ENCODE results near the gene CGRRF1. TPM values are rescaled to one million over a fixed set of nuclear protein-coding genes. Genes with fewer than 3 reads are reported as not detected.

Gene CGRRF1
- total and polyA plus RNA-seq, 2 experiments from 2014 or later, result 15.0 to 27.1 TPM

- TF ChIP-seq EZH2phosphoT487 (IDR thresholded peaks at IDR 0.05; ENCODE audit: insufficient read depth, low read depth), result no peak
- TF ChIP-seq EZH2 (IDR thresholded peaks at IDR 0.05; ENCODE audit: insufficient read depth, poor library complexity, severe bottlenecking), result no peak
- in situ Hi-C loops (cut with MboI), result no loop called here
- Histone ChIP-seq H3K4me3 (no peak overlapping the region), H3K9ac (no peak overlapping the region), H3K4me2 (ENCODE audit: unreplicated experiment) (no peak overlapping the region), H3K9me2 (ENCODE audit: insufficient read depth) (no peaks in the 10 kb centered on the region), H2AFZ (no peak overlapping the region), H3K27me3 (replicated peaks; ENCODE audit: insufficient read depth) (no peaks in the 10 kb centered on the region), H3F3A (ENCODE audit: insufficient read depth) (peaks cover 22% of the 10 kb centered on the region), H3K4me1 (ENCODE audit: insufficient read depth) (peaks cover 21% of the 10 kb centered on the region), H3K36me3 (ENCODE audit: low read depth) (peaks cover 8% of the 10 kb centered on the region; the same call in 1 of the 2 replicates), H4K20me1 (ENCODE audit: insufficient read depth) (peaks cover 13% of the 10 kb centered on the region; the same call in 1 of the 2 replicates), H3K27ac (no peak overlapping the region), H3K79me2 (ENCODE audit: insufficient read depth) (peaks cover 99% of the 10 kb centered on the region), H3K9me3 (ENCODE audit: low read depth) (no peaks in the 10 kb centered on the region)
- DNase-seq, result no peak
- WGBS, 2 experiments (ENCODE audit: low coverage in 1 of 2, low lambda C conversion rate in 2 of 2, missing lambda C conversion rate in 2 of 2), result 96 to 98% methylated on average over 3 of the region's 3 CpGs
Observed at GRCh38 chr14:54585214-54585613, 75.5 kb downstream of the CGRRF1 start.

Other genes with a start within 250 kb of the CGRRF1 start
- gene CDKN3, start 112.9 kb upstream of the CGRRF1 start, total RNA-seq (2014; rRNA removed; shearing (Covaris generic)), result 20.1 and 44.5 TPM in 2 replicates
- gene CDKN3, start 112.9 kb upstream of the CGRRF1 start, polyA plus RNA-seq (2016; fragmentation: Nextera tagmentation; extraction: Ambion mirVana), result 39.3 and 41.8 TPM in 2 replicates
- 208 and 315 TPM in 2 replicates for gene CNIH1, start 68.5 kb upstream of the CGRRF1 start, total RNA-seq (2014; rRNA removed; shearing (Covaris generic))
- gene CNIH1, start 68.5 kb upstream of the CGRRF1 start, polyA plus RNA-seq (2016; fragmentation: Nextera tagmentation; extraction: Ambion mirVana), result 259 and 275 TPM in 2 replicates
- 110 and 286 TPM in 2 replicates for gene GMFB, start 20.9 kb upstream of the CGRRF1 start, total RNA-seq (2014; rRNA removed; shearing (Covaris generic))
- 74.9 and 76.8 TPM in 2 replicates for gene GMFB, start 20.9 kb upstream of the CGRRF1 start, polyA plus RNA-seq (2016; fragmentation: Nextera tagmentation; extraction: Ambion mirVana)
- gene SAMD4A, start 57.2 kb downstream of the CGRRF1 start, total RNA-seq (2014; rRNA removed; shearing (Covaris generic)), result 33.0 and 34.4 TPM in 2 replicates
- 6.5 and 7.2 TPM in 2 replicates for gene SAMD4A, start 57.2 kb downstream of the CGRRF1 start, polyA plus RNA-seq (2016; fragmentation: Nextera tagmentation; extraction: Ambion mirVana)